Suprapubic skin (tissue), 4 donors: ENCODE data around the gene C1orf94. TPM values are rescaled to one million over a fixed set of nuclear protein-coding genes. Genes with fewer than 3 reads are reported as not detected.

Experiments used
- DNase-seq, 2 donors: peaks; one replicate each; pipeline ENCODE4 v3.0.0-alpha.2; 2019; ENCODE audit warnings: low spot score in 2 of 2
- H3K27ac ChIP-seq: fragments of 200-600 bp; sonication (generic); one replicate; pipeline ENCODE4 v1.5.1; 2019
- H3K27me3 ChIP-seq: fragments of 200-600 bp; sonication (generic); one replicate; pipeline ENCODE4 v1.5.1; 2019
- H3K36me3 ChIP-seq: fragments of 200-600 bp; sonication (generic); one replicate; pipeline ENCODE4 v1.5.1; 2019
- H3K4me1 ChIP-seq: fragments of 200-600 bp; sonication (generic); one replicate; pipeline ENCODE4 v1.5.1; 2019
- H3K4me3 ChIP-seq: fragments of 200-600 bp; sonication (generic); one replicate; pipeline ENCODE4 v1.5.1; 2019; ENCODE audit warnings: mild to moderate bottlenecking
- H3K9me3 ChIP-seq: fragments of 200-600 bp; sonication (generic); one replicate; pipeline ENCODE4 v1.5.1; 2019
- CTCF ChIP-seq, 2 donors: fragments of 200-600 bp in 1 of 2; fragments of 450-650 bp in 1 of 2; sonication (generic) in 1 of 2; IDR thresholded peaks; one replicate each; pipeline ENCODE4 v1.5.1; 2016 to 2019; ENCODE audit warnings: antibody characterized with exemption in 2 of 2, mild to moderate bottlenecking in 1 of 2, moderate library complexity in 1 of 2
- EP300 ChIP-seq: sonication (generic); formaldehyde crosslinking; IDR thresholded peaks from one replicate; pipeline ENCODE4 v1.6.1; 2017; ENCODE audit warnings: antibody characterized with exemption
- POLR2A ChIP-seq, 2 donors: fragments of 450-650 bp; IDR thresholded peaks; one replicate each; pipeline ENCODE4 v1.6.1; 2017; ENCODE audit warnings: antibody characterized with exemption in 2 of 2, mild to moderate bottlenecking in 2 of 2, moderate library complexity in 2 of 2
- POLR2AphosphoS5 ChIP-seq, 3 donors: sonication (generic); formaldehyde crosslinking; IDR thresholded peaks; one replicate each; pipeline ENCODE4 v1.6.1; 2017; ENCODE audit warnings: antibody characterized with exemption in 3 of 3
- WGBS: methylation state at CpG from one replicate; pipeline ENCODE4 v1.1.5; 2018; 5-methylcytosine and 5-hydroxymethylcytosine counted together
- total RNA-seq, 4 donors: library from RNA; depleted of rRNA; stranded (reverse); fragments of >200 nt; gene quantifications; one replicate each; pipeline ENCODE4 v1.1.0, GENCODE V29; 2016

C1orf94 gene
- not detected for total RNA-seq

GRCh38 chr1:34176830-34177603, at the start of gene C1orf94:
Gene C1orf94, plus strand, starts transcription at chr1:34176907. Its CDS starts 883 bp downstream, at chr1:34177790.
- H3K36me3 ChIP-seq: no peaks in the 10 kb centered on the region
- TF ChIP-seq POLR2A (IDR thresholded peaks at IDR 0.05): no peak
- no peak for TF ChIP-seq CTCF (IDR thresholded peaks at IDR 0.05)
- no peak for TF ChIP-seq POLR2AphosphoS5 (IDR thresholded peaks at IDR 0.05)
- no peak for TF ChIP-seq EP300
- no peak for DNase-seq
- WGBS: 10% methylated on average over 19 of the region's 58 CpGs
- peaks cover 6% of the 10 kb centered on the region for H3K4me1 ChIP-seq
- H3K4me3 ChIP-seq: no peak within 1 kb of the TSS
- no peaks in the 10 kb centered on the region for H3K9me3 ChIP-seq
- no peak within 1 kb of the TSS for H3K27ac ChIP-seq
- H3K27me3 ChIP-seq: peaks cover 57% of the 10 kb centered on the region

- peaks cover 12% of the 10 kb centered on the region for H3K27me3 ChIP-seq
- no peak for TF ChIP-seq CTCF (IDR thresholded peaks at IDR 0.05)
- TF ChIP-seq POLR2A (IDR thresholded peaks at IDR 0.05): no peak
- TF ChIP-seq POLR2AphosphoS5 (IDR thresholded peaks at IDR 0.05): no peak
- TF ChIP-seq EP300: no peak
- 81% methylated on average over 14 of the region's 15 CpGs for whole genome bisulfite sequencing
- no peak overlapping the region for H3K4me3 ChIP-seq
- H3K27ac ChIP-seq: no peak overlapping the region
- DNase-seq: peak in 1 of 2 donors; percentile 54
- H3K9me3 ChIP-seq: no peaks in the 10 kb centered on the region
- H3K36me3 ChIP-seq: no peaks in the 10 kb centered on the region
- H3K4me1 ChIP-seq: no peaks in the 10 kb centered on the region
Observed at GRCh38 chr1:34127006-34128000, 49.4 kb upstream of the C1orf94 start.

- H3K27me3 ChIP-seq: peaks cover 12% of the 10 kb centered on the region
Observed at GRCh38 chr1:34128186-34128889, 48.4 kb upstream of the C1orf94 start.

GRCh38 chr1:34129630-34130029, 47.1 kb upstream of the C1orf94 start:
- Histone ChIP-seq H3K36me3 (no peaks in the 10 kb centered on the region), H3K9me3 (no peaks in the 10 kb centered on the region), H3K4me3 (no peak overlapping the region), H3K27me3 (peaks cover 12% of the 10 kb centered on the region), H3K27ac (no peak overlapping the region), H3K4me1 (no peaks in the 10 kb centered on the region)
- DNase-seq: peak in 1 of 2 donors; percentile 61
- TF ChIP-seq POLR2A (IDR thresholded peaks at IDR 0.05) (no peak), EP300 (no peak), CTCF (IDR thresholded peaks at IDR 0.05) (no peak), POLR2AphosphoS5 (IDR thresholded peaks at IDR 0.05) (no peak)
- 88% methylated on average over 5 of the region's 6 CpGs for WGBS

More at GRCh38 chr1:34128186-34128889, 48.4 kb upstream of the C1orf94 start:
- Histone ChIP-seq H3K4me3 (no peak overlapping the region), H3K9me3 (no peaks in the 10 kb centered on the region), H3K4me1 (no peaks in the 10 kb centered on the region), H3K27ac (no peak overlapping the region), H3K36me3 (no peaks in the 10 kb centered on the region)
- DNase-seq: peak in 1 of 2 donors; percentile 56
- 93% methylated on average over 5 of the region's 13 CpGs for WGBS
- TF ChIP-seq POLR2A (IDR thresholded peaks at IDR 0.05) (no peak), CTCF (IDR thresholded peaks at IDR 0.05) (no peak), POLR2AphosphoS5 (IDR thresholded peaks at IDR 0.05) (no peak), EP300 (no peak)
